ENCODE results near the gene LILRA1. TPM values are rescaled to one million over a fixed set of nuclear protein-coding genes. Genes with fewer than 3 reads are reported as not detected.

Gene LILRA1
- total and polyA plus RNA-seq, 12 donors = 0.19 to 2.8 (median 0.40) TPM

- intact Hi-C loops (cut with DNase I) = no loop called here
- peaks cover 0 to 41% (median 9%) of the 10 kb centered on the region in 11 donors for H3K9me3 ChIP-seq
- WGBS, 2 donors = 84% methylated on average over 26 of the region's 26 CpGs
- H3K27ac ChIP-seq = no peak overlapping the region
- no peak for DNase-seq
- H3K4me3 ChIP-seq = no peak overlapping the region
- no peak for TF ChIP-seq CTCF (IDR thresholded peaks at IDR 0.05)
- H3K27me3 ChIP-seq = peaks cover 0 to 6% (median 3%) of the 10 kb centered on the region in 7 donors
- peaks cover 0 to 35% (median 0%) of the 10 kb centered on the region in 9 donors for H3K4me1 ChIP-seq
- no peaks in the 10 kb centered on the region for H3K36me3 ChIP-seq
- no peak for ATAC-seq
Measured at GRCh38 chr19:54609356-54609791, 15.9 kb downstream of the LILRA1 start.

GRCh38 chr19:54612428-54612827 lies 19.0 kb downstream of the LILRA1 start:
- H3K4me3 ChIP-seq = no peak overlapping the region
- peaks cover 0 to 38% (median 7%) of the 10 kb centered on the region in 11 donors for H3K9me3 ChIP-seq
- intact Hi-C loops (cut with DNase I) = no loop called here
- DNase-seq (no peak), ATAC-seq (no peak)
- no peak overlapping the region for H3K27ac ChIP-seq
- 84 to 90% methylated on average over 1 of the region's 1 CpG for WGBS, 2 donors
- no peak for TF ChIP-seq CTCF (IDR thresholded peaks at IDR 0.05)
- H3K36me3 ChIP-seq = no peaks in the 10 kb centered on the region
- H3K4me1 ChIP-seq = peaks cover 0 to 28% (median 0%) of the 10 kb centered on the region in 9 donors
- H3K27me3 ChIP-seq = peaks cover 0 to 3% (median 0%) of the 10 kb centered on the region in 7 donors

GRCh38 chr19:54614726-54615125 lies 21.3 kb downstream of the LILRA1 start:
- no peak overlapping the region for H3K27ac ChIP-seq
- intact Hi-C loops (cut with DNase I) = no loop called here
- DNase-seq (no peak), ATAC-seq (no peak)
- no peak for TF ChIP-seq CTCF (IDR thresholded peaks at IDR 0.05)
- no peaks in the 10 kb centered on the region for H3K27me3 ChIP-seq
- H3K4me3 ChIP-seq = no peak overlapping the region
- H3K9me3 ChIP-seq = peaks cover 0 to 38% (median 7%) of the 10 kb centered on the region in 11 donors
- peaks cover 0 to 13% (median 0%) of the 10 kb centered on the region in 9 donors for H3K4me1 ChIP-seq
- WGBS, 2 donors = 87 to 91% methylated on average over 1 of the region's 1 CpG
- no peaks in the 10 kb centered on the region for H3K36me3 ChIP-seq

GRCh38 chr19:54616057-54616456 lies 22.6 kb downstream of the LILRA1 start:
- Histone ChIP-seq H3K27me3 (peaks cover 0 to 3% (median 0%) of the 10 kb centered on the region in 7 donors), H3K27ac (peak overlapping the region in 1 of 10 donors; percentile 60), H3K36me3 (no peaks in the 10 kb centered on the region), H3K4me1 (peaks cover 0 to 13% (median 0%) of the 10 kb centered on the region in 9 donors), H3K9me3 (peaks cover 0 to 24% (median 7%) of the 10 kb centered on the region in 11 donors), H3K4me3 (no peak overlapping the region)
- no peak for ATAC-seq
- no peak for DNase-seq
- TF ChIP-seq CTCF (IDR thresholded peaks at IDR 0.05) = no peak
- WGBS, 2 donors = 58 to 64% methylated on average over 3 of the region's 3 CpGs
- intact Hi-C loops (cut with DNase I) = no loop called here
